Measurements from ENCODE around the gene PFKP. TPM values are rescaled to one million over a fixed set of nuclear protein-coding genes. Genes with fewer than 3 reads are reported as not detected.

The PFKP gene
- total and polyA plus RNA-seq, 2 experiments from 2014 or later: 639 to 781 TPM

DNA sequence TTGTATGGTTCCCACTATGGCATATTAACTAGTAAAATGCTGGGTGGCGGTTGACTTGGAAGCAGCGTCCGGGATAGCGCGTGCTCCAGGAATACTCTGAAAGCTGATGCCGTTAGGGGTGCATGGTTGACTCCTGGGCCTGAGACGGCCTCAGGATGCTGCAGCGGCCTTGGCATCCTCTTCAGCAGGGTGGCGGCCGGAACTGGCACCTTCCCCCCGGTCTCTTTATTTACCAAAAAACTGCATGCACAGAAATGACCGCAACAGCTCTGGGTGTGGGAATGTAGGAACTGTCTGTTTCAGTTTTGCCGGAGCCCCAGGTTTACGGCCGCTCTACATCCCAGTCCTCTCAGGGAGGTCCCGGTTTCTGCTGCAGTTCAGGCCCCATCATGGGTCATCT lies 28.8 kb downstream of the PFKP start:
- H3K4me3 ChIP-seq: no peak overlapping the region
- peaks cover 61% of the 10 kb centered on the region for H3K4me1 ChIP-seq (ENCODE audit: low read depth)
- H3K27me3 ChIP-seq: no peaks in the 10 kb centered on the region
- no peaks in the 10 kb centered on the region for H3K9me3 ChIP-seq (ENCODE audit: low read depth)
- H3K27ac ChIP-seq: peak overlapping the region; percentile 97
- H3K36me3 ChIP-seq: peaks cover 15% of the 10 kb centered on the region
- peak in 1 of 2 donors; percentile 25 for DNase-seq (ENCODE audit: low read depth in 1 of 2, low spot score in 1 of 2)
- TF ChIP-seq, protein P1, sequence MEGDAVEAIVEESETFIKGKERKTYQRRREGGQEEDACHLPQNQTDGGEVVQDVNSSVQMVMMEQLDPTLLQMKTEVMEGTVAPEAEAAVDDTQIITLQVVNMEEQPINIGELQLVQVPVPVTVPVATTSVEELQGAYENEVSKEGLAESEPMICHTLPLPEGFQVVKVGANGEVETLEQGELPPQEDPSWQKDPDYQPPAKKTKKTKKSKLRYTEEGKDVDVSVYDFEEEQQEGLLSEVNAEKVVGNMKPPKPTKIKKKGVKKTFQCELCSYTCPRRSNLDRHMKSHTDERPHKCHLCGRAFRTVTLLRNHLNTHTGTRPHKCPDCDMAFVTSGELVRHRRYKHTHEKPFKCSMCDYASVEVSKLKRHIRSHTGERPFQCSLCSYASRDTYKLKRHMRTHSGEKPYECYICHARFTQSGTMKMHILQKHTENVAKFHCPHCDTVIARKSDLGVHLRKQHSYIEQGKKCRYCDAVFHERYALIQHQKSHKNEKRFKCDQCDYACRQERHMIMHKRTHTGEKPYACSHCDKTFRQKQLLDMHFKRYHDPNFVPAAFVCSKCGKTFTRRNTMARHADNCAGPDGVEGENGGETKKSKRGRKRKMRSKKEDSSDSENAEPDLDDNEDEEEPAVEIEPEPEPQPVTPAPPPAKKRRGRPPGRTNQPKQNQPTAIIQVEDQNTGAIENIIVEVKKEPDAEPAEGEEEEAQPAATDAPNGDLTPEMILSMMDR (IDR thresholded peaks at IDR 0.05; ENCODE audit: low read depth, low read length): no peak

DNA sequence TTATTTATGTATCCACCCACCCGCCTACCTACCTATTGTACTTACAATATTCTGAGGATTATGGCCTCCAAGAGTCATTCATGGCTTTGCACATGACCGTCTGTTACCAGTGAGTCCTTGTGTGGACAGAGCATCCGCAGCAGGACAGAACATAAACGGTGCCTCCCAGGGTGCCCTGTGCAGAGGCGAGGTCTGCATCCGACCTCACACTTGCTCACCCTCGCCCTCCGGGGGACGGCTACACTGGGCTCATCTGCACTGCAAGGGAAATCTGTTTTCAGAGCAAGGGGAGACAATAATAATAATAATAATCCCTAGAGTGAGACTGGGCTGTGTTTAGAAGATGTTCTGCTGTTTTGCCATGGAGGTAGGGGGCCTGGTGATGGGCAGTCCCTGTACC lies 29.8 kb downstream of the PFKP start:
- Histone ChIP-seq H3K4me1 (ENCODE audit: low read depth) (peaks cover 50% of the 10 kb centered on the region), H3K36me3 (peaks cover 17% of the 10 kb centered on the region), H3K9me3 (ENCODE audit: low read depth) (no peaks in the 10 kb centered on the region), H3K4me3 (no peak overlapping the region), H3K27ac (peak overlapping the region; percentile 26), H3K27me3 (no peaks in the 10 kb centered on the region)
- DNase-seq (ENCODE audit: low read depth in 1 of 2, low spot score in 1 of 2): no peak
- TF ChIP-seq, protein P1 (IDR thresholded peaks at IDR 0.05; ENCODE audit: low read depth, low read length): no peak

DNA sequence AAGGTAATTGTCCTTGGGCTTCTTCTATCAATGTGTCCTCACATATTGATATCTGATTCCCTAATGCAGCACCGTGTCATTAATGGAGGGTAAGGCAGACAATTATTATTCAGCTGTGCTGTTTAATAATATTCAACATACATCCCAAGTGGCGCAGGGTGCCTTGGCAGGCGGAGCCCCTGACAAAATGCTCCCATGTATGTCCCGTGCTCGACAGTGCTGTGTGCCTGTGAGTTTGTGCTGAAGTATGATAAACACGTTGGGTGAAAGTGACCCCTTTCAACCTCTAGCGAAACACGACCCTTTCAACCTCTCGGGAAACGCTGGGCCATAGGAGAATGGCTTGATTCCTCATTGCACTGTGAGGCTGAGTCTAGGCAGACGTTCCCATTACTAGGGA lies 31.3 kb downstream of the PFKP start:
- no peak overlapping the region for H3K4me3 ChIP-seq
- DNase-seq (ENCODE audit: low read depth in 1 of 2, low spot score in 1 of 2): no peak
- TF ChIP-seq, protein P1 (IDR thresholded peaks at IDR 0.05; ENCODE audit: low read depth, low read length): no peak
- H3K27me3 ChIP-seq: no peaks in the 10 kb centered on the region
- H3K27ac ChIP-seq: peak overlapping the region; percentile 57
- peaks cover 28% of the 10 kb centered on the region for H3K36me3 ChIP-seq
- H3K4me1 ChIP-seq (ENCODE audit: low read depth): peaks cover 37% of the 10 kb centered on the region
- H3K9me3 ChIP-seq (ENCODE audit: low read depth): no peaks in the 10 kb centered on the region

DNA sequence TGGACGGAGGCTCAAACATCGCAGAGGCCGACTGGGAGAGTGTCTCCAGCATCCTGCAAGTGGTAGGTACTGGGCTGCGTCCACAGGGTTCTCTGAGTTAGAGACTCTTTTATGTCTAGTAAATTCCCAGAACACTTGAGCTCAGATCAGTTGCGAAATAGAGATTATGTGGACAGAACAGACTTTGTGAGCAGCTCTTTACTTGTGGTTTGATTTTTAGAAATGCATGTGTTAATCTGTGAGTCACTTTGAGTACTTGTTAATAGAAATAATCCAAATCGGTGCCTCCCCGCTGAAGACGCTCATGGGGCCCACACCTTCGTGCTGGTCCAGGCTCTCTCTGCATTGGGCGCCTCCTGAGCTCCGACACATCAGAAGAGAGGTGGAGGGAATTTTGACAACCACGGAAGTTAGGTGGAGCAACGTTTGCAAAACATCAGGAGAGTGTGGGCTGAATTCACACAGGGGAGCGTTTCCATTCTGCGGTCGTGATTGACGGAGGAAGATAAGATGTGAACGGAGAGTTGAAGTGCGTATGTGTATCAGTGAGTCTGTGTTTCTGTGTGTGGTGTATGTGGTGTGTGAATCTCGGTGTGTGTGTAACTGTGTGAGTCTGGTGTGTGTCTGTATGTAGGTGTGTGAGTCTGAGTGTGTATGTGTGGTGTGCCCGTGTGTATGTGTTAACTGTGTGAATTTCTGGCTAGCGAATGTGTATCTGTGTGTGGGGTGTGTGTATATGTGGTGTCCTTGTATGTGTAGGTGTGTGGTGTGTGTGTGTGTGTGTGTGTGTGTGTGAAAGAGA lies 32.1 kb downstream of the PFKP start:
- no peaks in the 10 kb centered on the region for H3K9me3 ChIP-seq (ENCODE audit: low read depth)
- peak overlapping the region; percentile 57 for H3K27ac ChIP-seq
- TF ChIP-seq, protein P1 (IDR thresholded peaks at IDR 0.05; ENCODE audit: low read depth, low read length): no peak
- peak in 1 of 2 donors; percentile 93 for DNase-seq (ENCODE audit: low read depth in 1 of 2, low spot score in 1 of 2)
- H3K4me3 ChIP-seq: no peak overlapping the region
- H3K4me1 ChIP-seq (ENCODE audit: low read depth): peaks cover 29% of the 10 kb centered on the region
- peaks cover 36% of the 10 kb centered on the region for H3K36me3 ChIP-seq
- no peaks in the 10 kb centered on the region for H3K27me3 ChIP-seq

DNA sequence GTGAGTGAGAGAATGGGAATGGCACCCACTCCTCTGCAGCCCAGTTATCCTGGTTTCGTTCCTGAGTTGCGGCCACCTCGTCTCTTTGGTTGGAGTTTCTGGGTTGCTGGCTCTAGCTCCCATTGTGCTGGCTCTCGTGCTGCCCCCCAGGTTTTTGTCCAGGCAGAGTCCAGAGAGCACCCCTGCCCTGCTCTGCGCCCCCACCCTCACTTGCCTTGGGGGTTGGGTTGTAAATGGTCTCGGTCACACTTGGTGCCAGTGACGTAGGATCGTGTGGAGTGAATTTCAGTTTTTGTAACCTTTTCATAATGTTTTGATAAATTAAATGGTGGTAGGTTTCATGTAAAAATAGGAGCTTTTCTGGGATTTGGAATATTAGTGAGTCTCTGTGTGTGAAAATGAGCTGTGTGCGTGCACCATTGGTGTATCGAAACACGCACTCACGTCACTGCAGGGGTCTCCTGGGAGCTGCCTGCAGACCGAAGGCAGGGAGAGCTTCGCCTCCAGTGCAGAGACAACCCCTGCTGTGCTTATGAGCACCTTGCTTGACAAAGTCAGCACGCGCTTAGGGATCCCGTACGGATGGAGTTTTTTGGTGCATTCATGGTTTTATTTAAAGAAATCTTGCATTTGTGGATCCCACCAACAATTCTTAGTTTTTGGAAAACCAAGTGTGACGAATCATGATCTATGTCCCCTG lies 32.9 kb downstream of the PFKP start:
- TF ChIP-seq, protein P1 (IDR thresholded peaks at IDR 0.05; ENCODE audit: low read depth, low read length): no peak
- Histone ChIP-seq H3K4me3 (no peak overlapping the region), H3K36me3 (peaks cover 40% of the 10 kb centered on the region), H3K4me1 (ENCODE audit: low read depth) (peaks cover 22% of the 10 kb centered on the region), H3K27ac (peak overlapping the region; percentile 57), H3K27me3 (no peaks in the 10 kb centered on the region), H3K9me3 (ENCODE audit: low read depth) (no peaks in the 10 kb centered on the region)
- DNase-seq (ENCODE audit: low read depth in 1 of 2, low spot score in 1 of 2): no peak

Measured in cardiac muscle cell (in vitro differentiated cells and primary cell).